Choroid plexus epithelial cell (primary cell): Measurements from ENCODE around the gene MAP7D1.
"Not testable (repeated sequence)": the region's sequence is repeated elsewhere in the genome, so short reads cannot be mapped to it uniquely, and the experiment has no call there.

Source experiments
- DNase-seq: peaks from one replicate; pipeline ENCODE4 v3.0.0-alpha.2; 2010; ENCODE audit warnings: low read depth
- H3K4me3 ChIP-seq: 2 replicates; pipeline ENCODE4 v1.5.1; 2011; ENCODE audit warnings: low read depth, mild to moderate bottlenecking, control low read depth, low read length, moderate library complexity
- CTCF ChIP-seq: conservative IDR thresholded peaks from 2 replicates; pipeline ENCODE4 v1.5.1; 2011; ENCODE audit warnings: low read depth, mild to moderate bottlenecking, control low read depth, inconsistent platforms, low read length, moderate library complexity

The MAP7D1 gene

DNA sequence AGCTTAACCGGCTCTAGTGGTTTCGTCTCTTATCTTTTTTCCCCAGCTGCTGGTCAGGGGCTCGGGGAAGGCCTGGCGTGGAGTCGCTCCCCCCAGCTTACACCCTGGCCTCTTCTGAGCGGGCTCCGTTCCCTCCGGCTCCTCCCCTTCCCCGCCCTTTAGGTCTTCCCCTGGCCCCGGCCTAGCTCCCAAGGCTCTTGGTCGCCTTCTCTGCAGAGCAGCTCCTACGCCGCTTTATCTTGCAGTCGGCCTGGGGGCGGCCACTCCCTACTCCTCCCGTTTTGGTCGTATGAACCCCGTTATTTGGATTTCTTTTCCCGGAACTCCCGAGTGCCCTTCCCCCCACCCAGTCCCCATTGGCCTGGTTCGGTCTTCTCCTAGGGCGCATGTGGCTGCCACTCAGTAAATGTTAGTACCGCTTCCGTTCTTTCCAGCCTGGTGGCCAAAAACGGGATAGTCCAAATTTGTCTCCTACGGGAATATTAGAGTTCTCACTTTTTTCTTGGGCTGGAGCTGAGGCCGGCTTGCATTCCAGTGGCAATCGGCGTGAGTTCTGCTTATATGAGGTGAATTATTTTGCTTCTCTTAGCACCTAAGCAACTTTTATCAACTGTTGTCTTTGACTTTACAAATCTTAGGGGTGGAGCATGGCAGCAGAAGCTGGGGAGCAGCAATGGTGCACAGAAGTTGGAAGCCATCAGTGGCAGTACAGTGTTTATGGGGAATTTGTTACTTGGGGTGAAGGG, 68.8 kb downstream of the MAP7D1 start:
- H3K4me3 ChIP-seq = peak overlapping the region; percentile 76
- peak; percentile 63 for TF ChIP-seq CTCF
- DNase-seq = peak; percentile 89

DNA sequence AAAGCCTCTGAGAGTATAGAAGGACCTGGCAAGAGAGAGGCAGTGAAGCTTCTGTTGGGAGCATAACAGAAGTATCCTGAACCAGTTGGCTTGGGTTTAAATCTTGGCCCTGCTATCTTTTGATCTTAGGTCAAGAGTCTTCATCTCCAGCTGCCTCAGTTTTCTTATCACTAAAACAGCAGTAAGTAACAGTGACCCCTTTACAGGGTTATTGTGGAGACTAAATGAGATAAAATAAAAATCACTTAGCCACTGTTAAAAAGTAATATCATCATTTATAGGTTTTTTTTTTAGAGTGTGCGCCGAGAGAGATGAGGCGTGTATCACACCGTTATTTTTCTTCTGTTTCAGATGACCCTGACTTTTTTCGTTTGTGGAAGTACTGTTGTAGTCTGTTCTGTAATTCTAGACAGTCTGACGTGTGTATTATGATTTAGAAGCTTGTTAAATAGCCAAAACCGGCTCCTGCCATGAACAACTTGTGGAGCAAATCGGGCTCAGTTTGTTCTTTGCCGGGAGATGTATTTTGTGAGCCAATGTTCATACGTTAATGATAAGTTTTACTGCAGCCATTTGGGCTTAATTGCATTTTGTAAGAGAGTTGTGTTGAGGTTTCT, 69.4 kb downstream of the MAP7D1 start:
- no peak for TF ChIP-seq CTCF
- peak; percentile 41 for DNase-seq

DNA sequence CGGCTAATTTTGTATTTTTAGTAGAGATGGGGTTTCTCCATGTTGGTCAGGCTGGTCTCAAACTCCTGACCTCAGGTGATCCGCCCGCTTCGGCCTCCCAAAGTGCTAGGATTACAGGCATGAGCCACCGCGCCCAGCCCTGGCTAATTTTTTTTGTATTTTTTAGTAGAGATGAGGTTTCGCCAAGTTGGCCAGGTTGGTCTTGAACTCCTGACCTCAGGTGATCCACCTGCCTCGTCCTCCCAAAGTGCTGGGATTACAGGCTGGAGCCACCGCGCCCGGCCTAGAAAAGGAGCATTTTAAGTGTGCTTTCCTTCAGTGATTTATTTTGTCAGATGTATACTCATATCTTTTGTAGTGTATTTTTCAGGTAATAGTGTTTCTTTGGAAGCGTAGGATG, 74.3 kb downstream of the MAP7D1 start:
- not testable (repeated sequence) for H3K4me3 ChIP-seq, DNase-seq

More for the DNA sequence above, 69.4 kb downstream of the MAP7D1 start:
- peak overlapping the region; percentile 76 for H3K4me3 ChIP-seq
